GM15510 (cell line): Measurements from ENCODE around the gene IQSEC3.

Source experiments
- POLR2A ChIP-seq: IDR thresholded peaks from 3 replicates; pipeline ENCODE4 v1.6.1; 2011; ENCODE audit warnings: borderline replicate concordance; ENCODE audit not compliant: insufficient read length; ENCODE audit errors: extremely low read depth

The IQSEC3 gene

DNA sequence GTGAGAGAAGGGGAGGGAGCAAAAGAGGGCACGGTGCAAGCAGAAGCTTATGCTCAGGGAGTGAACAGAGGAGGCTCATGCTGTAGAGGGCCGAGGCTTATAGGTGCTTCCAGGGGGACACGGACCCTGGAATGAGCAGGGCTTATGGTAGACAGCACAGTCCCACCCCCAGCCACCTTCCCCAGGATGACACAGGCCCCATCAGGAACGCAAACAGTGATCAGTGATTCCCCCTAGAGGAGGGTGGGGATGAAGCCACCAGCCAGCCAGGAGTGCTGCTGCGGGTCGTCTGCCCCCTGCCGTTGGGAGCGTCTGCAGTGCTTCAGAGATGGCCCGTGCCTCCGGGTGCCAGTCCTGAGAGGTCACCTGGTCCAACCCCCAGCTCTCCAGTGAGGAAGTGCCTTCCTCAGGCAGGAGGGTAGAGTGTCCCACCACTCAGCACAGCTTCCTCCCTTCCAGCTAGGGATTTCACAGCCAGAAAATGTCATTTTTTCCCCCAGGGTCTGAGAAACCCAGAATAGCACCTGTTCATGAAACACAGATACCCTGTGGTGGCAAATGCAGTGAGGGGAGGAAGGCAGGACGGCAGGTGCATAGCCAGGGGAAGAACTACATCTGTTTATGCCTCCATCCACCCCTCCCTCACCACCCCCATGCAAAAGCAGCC lies 86.6 kb downstream of the IQSEC3 start:
- no peak for TF ChIP-seq POLR2A

DNA sequence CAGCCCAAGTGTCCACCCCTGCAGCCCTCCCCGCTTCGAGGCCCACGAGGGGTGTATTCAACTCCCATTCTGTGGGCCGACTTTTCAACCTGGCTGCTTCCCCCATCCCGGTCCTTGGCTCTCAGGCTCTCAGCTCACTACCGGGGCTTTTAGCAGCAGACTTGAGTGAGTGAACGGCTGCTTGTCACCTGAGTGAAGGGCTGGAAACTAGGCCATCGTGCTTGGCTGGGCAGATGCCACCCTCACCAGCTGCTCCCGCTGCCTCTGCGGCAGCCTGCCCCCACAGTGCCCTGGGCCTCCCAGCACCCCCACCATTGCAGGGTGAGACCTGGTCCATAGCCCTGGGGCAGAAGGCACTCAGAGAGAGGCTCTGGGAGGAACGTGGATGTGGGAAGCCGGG lies 87.5 kb downstream of the IQSEC3 start:
- no peak for TF ChIP-seq POLR2A

- no peak for TF ChIP-seq POLR2A
Observed at GRCh38 chr12:155006-155405, 88.4 kb downstream of the IQSEC3 start.

- no peak for TF ChIP-seq POLR2A
Observed at GRCh38 chr12:155646-156045, 89.1 kb downstream of the IQSEC3 start.

DNA sequence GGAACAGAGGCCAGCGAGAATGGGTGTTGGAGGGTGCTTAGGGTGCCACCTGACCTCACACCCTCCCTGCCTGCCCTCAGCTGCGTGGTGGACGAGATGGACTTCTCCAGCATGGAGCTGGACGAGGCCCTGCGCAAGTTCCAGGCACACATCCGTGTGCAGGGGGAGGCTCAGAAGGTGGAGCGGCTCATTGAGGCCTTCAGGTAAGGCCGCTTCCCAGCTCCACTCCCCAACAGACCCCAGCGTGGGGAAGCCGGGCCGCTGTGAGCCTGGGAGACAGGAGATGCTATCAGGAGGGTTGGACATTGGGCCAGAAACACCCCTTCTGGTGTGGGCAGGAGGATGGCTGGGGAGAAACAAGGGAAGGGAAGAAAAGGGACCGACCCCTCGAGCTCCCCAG lies 90.4 kb downstream of the IQSEC3 start:
- TF ChIP-seq POLR2A: no peak

- TF ChIP-seq POLR2A: no peak
Observed at GRCh38 chr12:157644-158043, 91.1 kb downstream of the IQSEC3 start.

DNA sequence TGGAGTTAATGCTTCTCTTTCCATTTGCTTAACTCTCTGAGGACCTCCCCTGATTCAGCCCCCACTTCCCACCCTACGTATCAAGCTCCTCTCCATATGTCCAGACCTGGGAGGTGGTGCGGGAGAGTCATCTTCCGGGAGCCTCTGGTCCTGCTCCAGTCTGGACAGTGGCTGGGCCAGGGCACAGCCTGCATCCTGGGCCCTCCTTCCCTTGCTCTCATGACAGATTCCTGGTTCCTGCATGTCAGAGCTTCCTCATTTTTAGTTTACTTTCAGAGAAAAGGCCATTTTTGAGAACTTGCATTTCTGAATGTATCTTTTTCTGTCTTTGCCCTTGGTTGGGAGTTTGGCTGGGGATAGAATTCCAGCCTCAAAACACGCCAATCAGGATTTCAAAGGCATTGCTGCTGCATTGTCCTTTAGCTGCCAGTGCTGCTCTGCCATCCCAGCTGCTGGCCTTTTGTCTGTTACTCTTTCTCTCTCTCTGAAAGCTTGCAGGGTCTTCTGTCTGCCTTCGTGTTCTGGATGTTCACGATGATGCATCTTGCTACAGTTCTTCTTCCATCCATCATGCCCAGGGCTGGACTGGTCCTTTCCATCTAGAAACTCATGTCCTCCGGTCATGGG lies 92.7 kb downstream of the IQSEC3 start:
- no peak for TF ChIP-seq POLR2A

DNA sequence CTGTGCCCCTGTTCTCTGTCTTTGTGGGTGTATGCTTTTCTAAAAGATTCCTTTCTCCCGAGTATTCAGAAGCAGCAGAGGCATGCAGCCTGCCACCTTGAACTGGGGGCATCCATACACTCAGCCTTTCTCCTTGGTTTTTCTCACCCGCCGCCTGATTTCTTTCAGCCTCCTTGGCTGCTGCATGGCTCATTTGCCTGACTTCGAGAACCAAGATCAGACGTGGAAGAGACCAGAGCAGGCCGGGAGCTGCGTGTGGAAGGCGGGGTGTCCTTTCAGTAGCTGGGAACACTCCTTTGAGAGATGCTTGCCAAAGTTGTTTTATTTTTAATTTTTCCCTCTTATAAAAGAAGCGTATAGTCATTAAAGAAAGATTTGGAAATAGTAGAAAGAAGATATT lies 94.3 kb downstream of the IQSEC3 start:
- TF ChIP-seq POLR2A: no peak

- TF ChIP-seq POLR2A: no peak
Observed at GRCh38 chr12:161823-162222, 95.3 kb downstream of the IQSEC3 start.

DNA sequence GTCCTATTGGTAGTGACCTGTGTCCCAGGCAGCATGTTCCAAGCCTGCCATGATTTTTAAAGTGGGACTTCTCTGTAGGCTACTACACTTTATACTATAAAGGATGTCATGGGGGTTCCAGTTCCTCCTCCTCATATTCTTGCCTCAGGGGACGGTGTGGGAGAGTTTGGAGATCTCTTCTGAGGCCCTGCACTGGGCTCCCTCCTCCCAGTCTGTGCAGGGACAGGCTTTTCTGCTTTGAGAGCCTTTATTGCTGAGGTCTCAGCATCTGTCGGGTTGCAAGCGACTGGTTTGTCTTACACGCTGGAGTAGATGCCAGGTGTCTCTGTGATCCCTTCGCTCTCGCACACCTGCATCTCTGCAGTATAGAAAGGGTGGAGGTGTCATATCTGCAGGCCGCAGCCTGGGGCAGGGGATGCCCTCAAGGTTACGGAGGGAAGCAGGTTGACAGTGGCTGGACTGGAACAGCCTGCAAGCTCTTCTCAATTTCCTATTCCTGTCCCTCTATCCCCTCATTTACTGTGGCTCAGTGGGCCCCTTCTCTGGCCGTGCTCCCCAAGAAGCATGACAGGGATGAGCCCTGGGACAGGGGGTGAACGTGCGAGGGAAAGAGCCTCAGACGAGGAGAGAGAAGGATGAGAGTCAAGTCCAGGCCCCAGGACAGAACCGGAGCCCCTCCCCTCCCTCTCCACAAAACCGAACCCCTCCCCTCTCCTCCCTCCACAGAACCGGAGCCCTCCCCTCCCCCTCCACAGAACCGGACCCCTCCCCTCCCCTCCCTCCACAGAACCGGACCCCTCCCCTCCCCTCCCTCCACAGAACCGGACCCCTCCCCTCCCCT lies 96.1 kb downstream of the IQSEC3 start:
- TF ChIP-seq POLR2A: no peak

DNA sequence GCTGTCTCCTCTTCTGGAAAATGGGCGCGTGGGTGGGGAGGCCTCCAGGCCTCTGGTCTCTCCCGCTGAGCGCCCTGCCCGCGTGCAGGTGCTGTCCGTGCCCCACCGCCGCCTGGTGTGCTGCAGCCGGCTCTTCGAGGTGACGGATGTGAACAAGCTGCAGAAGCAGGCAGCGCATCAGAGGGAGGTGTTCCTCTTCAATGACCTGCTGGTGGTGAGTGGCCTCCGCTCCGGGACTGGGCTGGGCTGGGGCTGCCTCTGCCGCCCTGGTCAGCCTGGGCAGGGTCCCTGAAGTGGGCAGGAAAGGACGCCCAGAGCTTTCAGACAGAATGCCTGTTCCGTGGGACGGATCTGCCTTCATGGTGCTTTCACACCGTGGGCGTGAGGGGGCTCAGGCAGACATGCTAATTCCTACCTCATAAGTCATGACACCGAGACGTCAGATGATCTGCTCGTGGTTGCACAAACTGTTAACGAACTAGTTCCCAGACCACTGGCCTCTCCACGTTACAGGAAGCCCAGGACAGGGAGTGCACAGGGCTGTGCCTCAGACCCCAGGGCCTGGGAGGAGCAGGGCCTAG lies 96.9 kb downstream of the IQSEC3 start:
- TF ChIP-seq POLR2A: no peak

- TF ChIP-seq POLR2A: no peak
Observed at GRCh38 chr12:164207-164606, 97.6 kb downstream of the IQSEC3 start.

DNA sequence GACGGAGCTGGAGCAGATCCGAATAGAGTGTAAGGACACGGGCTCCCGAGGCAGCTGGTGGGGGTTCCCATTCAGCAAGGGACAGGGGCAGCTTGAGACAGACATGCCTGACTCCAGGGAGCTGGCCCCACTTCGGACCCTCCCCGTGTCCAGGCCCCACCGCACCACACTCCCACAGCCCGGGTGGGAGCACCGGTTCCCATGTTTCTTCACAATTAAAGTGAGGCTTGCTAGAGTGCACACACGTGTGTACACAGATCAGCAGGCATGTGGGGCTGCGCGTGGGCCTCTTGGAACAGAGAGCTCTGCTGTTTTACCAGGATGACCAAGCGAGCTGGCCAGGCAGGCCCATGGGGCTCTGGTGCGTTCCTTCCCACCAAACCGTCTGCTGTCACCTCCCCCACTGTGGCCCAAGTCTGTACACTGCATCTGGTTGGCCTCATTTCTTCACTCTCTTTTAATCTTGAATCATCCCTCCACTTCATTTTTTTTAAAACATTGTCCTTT lies 99.3 kb downstream of the IQSEC3 start:
- TF ChIP-seq POLR2A: no peak

DNA sequence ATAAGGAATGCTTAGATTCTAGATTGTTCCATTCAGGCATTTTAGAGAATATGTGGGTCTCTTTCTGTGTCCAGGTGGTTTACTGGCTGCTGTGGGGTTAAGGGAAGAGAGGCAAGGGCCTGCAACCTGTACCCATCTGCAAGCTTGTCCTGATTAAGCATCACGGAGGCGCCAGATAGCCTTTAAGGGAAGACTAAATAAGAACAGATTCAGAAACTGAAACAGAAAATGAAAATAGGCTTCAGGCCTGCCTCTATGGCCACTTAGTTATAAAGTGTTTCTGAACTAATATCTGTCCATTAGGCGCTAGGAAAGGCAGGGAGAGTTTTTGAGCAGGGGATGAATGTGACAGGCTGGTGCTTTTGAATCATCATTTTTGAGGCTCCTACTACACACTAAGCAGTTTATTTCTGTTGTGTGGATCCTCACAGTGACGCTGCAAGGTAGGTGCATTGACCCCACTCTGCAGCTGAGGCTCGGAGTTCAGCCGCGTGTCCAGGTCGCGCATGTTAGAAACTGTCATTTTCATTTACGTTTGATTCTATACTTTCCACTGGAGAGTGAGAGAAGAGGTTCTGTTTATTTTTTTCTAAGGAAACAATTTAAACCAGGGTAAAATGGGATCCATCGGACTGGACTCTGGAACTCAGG lies 100.0 kb downstream of the IQSEC3 start:
- TF ChIP-seq POLR2A: no peak
